Left ventricle myocardium inferior (tissue), 1 donor: Measurements from ENCODE around the gene RABL2B. TPM values are rescaled to one million over a fixed set of nuclear protein-coding genes. Genes with fewer than 3 reads are reported as not detected.

Experiments
- DNase-seq: peaks from one replicate; pipeline ENCODE4 v3.0.0-alpha.2; 2020
- H3K27ac ChIP-seq: fragments of 200-600 bp; replicated peaks from 2 replicates; pipeline ENCODE4 v1.8.0; 2021
- H3K27me3 ChIP-seq: fragments of 200-600 bp; 2 replicates; pipeline ENCODE4 v1.8.0; 2021; ENCODE audit warnings: low read depth
- H3K36me3 ChIP-seq: fragments of 200-600 bp; 2 replicates; pipeline ENCODE4 v1.8.0; 2021
- H3K4me1 ChIP-seq: fragments of 200-600 bp; 2 replicates; pipeline ENCODE4 v1.8.0; 2021
- H3K4me3 ChIP-seq: fragments of 200-600 bp; 2 replicates; pipeline ENCODE4 v1.8.0; 2021; ENCODE audit warnings: mild to moderate bottlenecking, moderate library complexity
- H3K9me3 ChIP-seq: fragments of 200-600 bp; replicated peaks from 2 replicates; pipeline ENCODE4 v1.8.0; 2021
- intact Hi-C: fragments of 100-400 bp; cut with micrococcal nuclease; formaldehyde crosslinking; loops from one replicate; pipeline ENCODE4 v1.11.0; 2022
- total RNA-seq: library from RNA; stranded (reverse); fragmentation: NEBNext Ultra II Directional; extraction: Animal tissue kit (Norgen Biotek cat#: 25700); gene quantifications from one replicate; pipeline ENCODE4 v1.2.1, GENCODE V29; 2021
- TF ChIP-seq, protein P1 (sequence below): fragments of 200-600 bp; IDR thresholded peaks from 2 replicates; pipeline ENCODE4 v1.8.0; 2021; ENCODE audit warnings: antibody characterized with exemption, mild to moderate bottlenecking, borderline replicate concordance
- donor health status: DM: no; HTN: yes; CAD: no; lungs with severe emphysema.

Gene RABL2B
- total RNA-seq, 1 donor from 2014 or later, result 8.7 TPM

- peaks cover 100% of the 10 kb centered on the region for H3K4me1 ChIP-seq
- peak overlapping the region; percentile 35 for H3K27ac ChIP-seq
- peaks cover 30% of the 10 kb centered on the region for H3K36me3 ChIP-seq
- H3K4me3 ChIP-seq, result no peak overlapping the region
- peaks cover 41% of the 10 kb centered on the region for H3K27me3 ChIP-seq
- TF ChIP-seq, protein P1, sequence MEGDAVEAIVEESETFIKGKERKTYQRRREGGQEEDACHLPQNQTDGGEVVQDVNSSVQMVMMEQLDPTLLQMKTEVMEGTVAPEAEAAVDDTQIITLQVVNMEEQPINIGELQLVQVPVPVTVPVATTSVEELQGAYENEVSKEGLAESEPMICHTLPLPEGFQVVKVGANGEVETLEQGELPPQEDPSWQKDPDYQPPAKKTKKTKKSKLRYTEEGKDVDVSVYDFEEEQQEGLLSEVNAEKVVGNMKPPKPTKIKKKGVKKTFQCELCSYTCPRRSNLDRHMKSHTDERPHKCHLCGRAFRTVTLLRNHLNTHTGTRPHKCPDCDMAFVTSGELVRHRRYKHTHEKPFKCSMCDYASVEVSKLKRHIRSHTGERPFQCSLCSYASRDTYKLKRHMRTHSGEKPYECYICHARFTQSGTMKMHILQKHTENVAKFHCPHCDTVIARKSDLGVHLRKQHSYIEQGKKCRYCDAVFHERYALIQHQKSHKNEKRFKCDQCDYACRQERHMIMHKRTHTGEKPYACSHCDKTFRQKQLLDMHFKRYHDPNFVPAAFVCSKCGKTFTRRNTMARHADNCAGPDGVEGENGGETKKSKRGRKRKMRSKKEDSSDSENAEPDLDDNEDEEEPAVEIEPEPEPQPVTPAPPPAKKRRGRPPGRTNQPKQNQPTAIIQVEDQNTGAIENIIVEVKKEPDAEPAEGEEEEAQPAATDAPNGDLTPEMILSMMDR, result no peak
- intact Hi-C loops, result no loop called here
- peak; percentile 2 for DNase-seq
- H3K9me3 ChIP-seq, result no peaks in the 10 kb centered on the region
Measured at GRCh38 chr22:50726643-50727340, 56.6 kb downstream of the RABL2B start.

DNA sequence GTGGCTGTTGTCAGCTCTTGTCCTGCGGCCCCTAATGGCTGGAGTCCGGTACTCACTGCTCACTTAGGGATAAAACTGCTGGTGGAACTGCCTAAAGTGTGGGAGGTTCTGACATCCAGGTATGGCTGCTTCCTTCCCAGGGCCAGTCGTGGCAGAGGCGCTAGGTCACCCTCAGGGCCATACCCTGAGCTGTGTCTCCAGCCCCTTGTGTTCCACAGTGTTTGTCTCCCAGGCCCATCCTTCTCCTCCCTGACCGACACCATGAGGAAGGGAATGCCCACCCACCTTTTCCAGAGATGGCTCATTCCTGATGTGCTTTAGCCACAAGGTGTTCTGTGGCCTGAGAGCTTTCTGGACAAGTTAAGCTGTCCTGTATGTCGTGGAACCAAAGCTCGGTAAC, 57.8 kb downstream of the RABL2B start:
- Histone ChIP-seq H3K36me3 (peaks cover 35% of the 10 kb centered on the region), H3K4me3 (no peak overlapping the region), H3K4me1 (peaks cover 99% of the 10 kb centered on the region), H3K27ac (peak overlapping the region; percentile 1), H3K9me3 (no peaks in the 10 kb centered on the region), H3K27me3 (peaks cover 41% of the 10 kb centered on the region)
- DNase-seq, result peak; percentile 0
- TF ChIP-seq, protein P1, result no peak
- intact Hi-C loops, result no loop called here

GRCh38 chr22:50724616-50725015, 58.8 kb downstream of the RABL2B start:
- no peak overlapping the region for H3K4me3 ChIP-seq
- H3K27me3 ChIP-seq, result peaks cover 41% of the 10 kb centered on the region
- H3K27ac ChIP-seq, result peak overlapping the region; percentile 1
- H3K4me1 ChIP-seq, result peaks cover 93% of the 10 kb centered on the region
- TF ChIP-seq, protein P1, result no peak
- intact Hi-C loops, result no loop called here
- H3K9me3 ChIP-seq, result no peaks in the 10 kb centered on the region
- no peak for DNase-seq
- H3K36me3 ChIP-seq, result peaks cover 35% of the 10 kb centered on the region

- Histone ChIP-seq H3K36me3 (peaks cover 35% of the 10 kb centered on the region), H3K9me3 (no peaks in the 10 kb centered on the region), H3K27me3 (peaks cover 42% of the 10 kb centered on the region), H3K4me1 (peaks cover 87% of the 10 kb centered on the region), H3K4me3 (no peak overlapping the region), H3K27ac (peak overlapping the region; percentile 23)
- intact Hi-C loops, result no loop called here
- DNase-seq, result no peak
- TF ChIP-seq, protein P1, result no peak
Measured at GRCh38 chr22:50723991-50724390, 59.4 kb downstream of the RABL2B start.

- Histone ChIP-seq H3K27me3 (peaks cover 42% of the 10 kb centered on the region), H3K4me1 (peaks cover 76% of the 10 kb centered on the region), H3K4me3 (no peak overlapping the region), H3K27ac (peak overlapping the region; percentile 19), H3K36me3 (peaks cover 31% of the 10 kb centered on the region), H3K9me3 (no peaks in the 10 kb centered on the region)
- DNase-seq, result no peak
- intact Hi-C loops, result no loop called here
- TF ChIP-seq, protein P1, result no peak
Measured at GRCh38 chr22:50722716-50723428, 60.6 kb downstream of the RABL2B start.
